ENCODE measurements around the gene STEAP3. TPM values are rescaled to one million over a fixed set of nuclear protein-coding genes. Genes with fewer than 3 reads are reported as not detected.

The STEAP3 gene, protein sequence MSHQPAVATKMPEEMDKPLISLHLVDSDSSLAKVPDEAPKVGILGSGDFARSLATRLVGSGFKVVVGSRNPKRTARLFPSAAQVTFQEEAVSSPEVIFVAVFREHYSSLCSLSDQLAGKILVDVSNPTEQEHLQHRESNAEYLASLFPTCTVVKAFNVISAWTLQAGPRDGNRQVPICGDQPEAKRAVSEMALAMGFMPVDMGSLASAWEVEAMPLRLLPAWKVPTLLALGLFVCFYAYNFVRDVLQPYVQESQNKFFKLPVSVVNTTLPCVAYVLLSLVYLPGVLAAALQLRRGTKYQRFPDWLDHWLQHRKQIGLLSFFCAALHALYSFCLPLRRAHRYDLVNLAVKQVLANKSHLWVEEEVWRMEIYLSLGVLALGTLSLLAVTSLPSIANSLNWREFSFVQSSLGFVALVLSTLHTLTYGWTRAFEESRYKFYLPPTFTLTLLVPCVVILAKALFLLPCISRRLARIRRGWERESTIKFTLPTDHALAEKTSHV
- total RNA-seq = 2.1 and 6.8 TPM in 2 replicates

GRCh38 chr2:119223521-119224390 is at the start of gene STEAP3:
Gene STEAP3 (plus strand): TSS chr2:119223834. CDS start chr2:119231013, 7,179 bp downstream.

Other genes starting within 250 kb of the STEAP3 start
- gene C1QL2, start 65.1 kb upstream of the STEAP3 start, total RNA-seq = 0.15 TPM in 1 of 2 replicates, not detected in the other
- gene C2orf76, start 143.0 kb downstream of the STEAP3 start, total RNA-seq = 13.3 and 16.0 TPM in 2 replicates
- gene DBI, start 143.1 kb downstream of the STEAP3 start, total RNA-seq = 109 and 119 TPM in 2 replicates
- gene TMEM37, start 208.0 kb downstream of the STEAP3 start, total RNA-seq = 0.32 and 0.91 TPM in 2 replicates